ENCODE data around the gene CHST8.

The CHST8 gene

GRCh38 chr19:33724021-33724720 is 102.4 kb downstream of the CHST8 start:
- H3K4me1 Mint-ChIP-seq (ENCODE audit: low read depth) = no peaks in the 10 kb centered on the region
- H3K9me3 Mint-ChIP-seq = no peaks in the 10 kb centered on the region
- H3K4me3 Mint-ChIP-seq = no peak overlapping the region
- H3K27ac Mint-ChIP-seq = no peak overlapping the region
- no peak for DNase-seq
- H3K27me3 Mint-ChIP-seq = peaks cover 13% of the 10 kb centered on the region
- H3K36me3 Mint-ChIP-seq (ENCODE audit: low read depth) = no peaks in the 10 kb centered on the region

- Mint-ChIP-seq H3K9me3 (no peaks in the 10 kb centered on the region), H3K36me3 (ENCODE audit: low read depth) (no peaks in the 10 kb centered on the region), H3K27ac (no peak overlapping the region), H3K4me3 (no peak overlapping the region), H3K27me3 (peaks cover 9% of the 10 kb centered on the region), H3K4me1 (ENCODE audit: low read depth) (no peaks in the 10 kb centered on the region)
- DNase-seq = no peak
These were observed 102.9 kb downstream of the CHST8 start for GRCh38 chr19:33724721-33725060.

GRCh38 chr19:33725567-33725966 is 103.8 kb downstream of the CHST8 start:
- Mint-ChIP-seq H3K27me3 (peaks cover 3% of the 10 kb centered on the region), H3K27ac (no peak overlapping the region), H3K4me3 (no peak overlapping the region), H3K36me3 (ENCODE audit: low read depth) (no peaks in the 10 kb centered on the region), H3K4me1 (ENCODE audit: low read depth) (no peaks in the 10 kb centered on the region), H3K9me3 (no peaks in the 10 kb centered on the region)
- DNase-seq = no peak

GRCh38 chr19:33726756-33727155 is 105.0 kb downstream of the CHST8 start:
- Mint-ChIP-seq H3K27ac (no peak overlapping the region), H3K36me3 (ENCODE audit: low read depth) (no peaks in the 10 kb centered on the region), H3K4me3 (no peak overlapping the region), H3K27me3 (peaks cover 3% of the 10 kb centered on the region), H3K4me1 (ENCODE audit: low read depth) (no peaks in the 10 kb centered on the region), H3K9me3 (no peaks in the 10 kb centered on the region)
- DNase-seq = no peak

DNA sequence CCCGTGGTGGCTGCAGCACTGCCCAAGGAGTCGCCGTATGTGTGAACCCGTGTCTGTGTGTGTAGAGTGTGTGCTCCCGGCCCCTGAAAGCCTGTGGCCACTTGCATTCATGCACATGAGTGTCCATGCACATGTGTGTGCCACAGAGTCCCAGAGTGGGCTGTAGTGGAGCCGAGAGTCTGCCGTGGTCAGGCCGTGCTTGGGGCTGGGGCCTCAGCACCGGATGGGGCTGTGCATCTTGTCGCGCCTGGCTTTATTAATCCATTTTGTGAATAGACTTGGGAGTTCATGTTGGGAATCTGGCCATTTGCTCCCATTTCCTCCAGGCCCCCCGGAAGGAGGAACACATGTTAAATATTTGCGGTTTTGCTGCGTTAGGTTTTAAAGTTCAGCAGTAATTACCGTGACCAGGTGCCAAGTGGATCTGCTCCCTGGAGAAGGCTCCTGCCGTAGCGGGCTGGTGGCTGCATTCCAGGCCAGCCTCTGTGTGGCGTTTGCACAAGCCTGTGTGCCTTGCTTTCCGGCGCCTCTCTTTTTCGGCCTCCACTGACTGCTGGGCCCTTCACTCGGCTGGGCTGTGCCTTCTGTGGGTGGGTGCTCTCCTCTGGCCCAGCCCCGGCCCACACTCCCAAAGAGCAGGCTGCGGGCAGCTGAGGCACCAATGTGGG is 105.7 kb downstream of the CHST8 start:
- no peak overlapping the region for H3K27ac Mint-ChIP-seq
- H3K36me3 Mint-ChIP-seq (ENCODE audit: low read depth) = no peaks in the 10 kb centered on the region
- no peaks in the 10 kb centered on the region for H3K9me3 Mint-ChIP-seq
- H3K4me3 Mint-ChIP-seq = no peak overlapping the region
- DNase-seq = no peak
- peaks cover 3% of the 10 kb centered on the region for H3K27me3 Mint-ChIP-seq
- H3K4me1 Mint-ChIP-seq (ENCODE audit: low read depth) = no peaks in the 10 kb centered on the region

DNA sequence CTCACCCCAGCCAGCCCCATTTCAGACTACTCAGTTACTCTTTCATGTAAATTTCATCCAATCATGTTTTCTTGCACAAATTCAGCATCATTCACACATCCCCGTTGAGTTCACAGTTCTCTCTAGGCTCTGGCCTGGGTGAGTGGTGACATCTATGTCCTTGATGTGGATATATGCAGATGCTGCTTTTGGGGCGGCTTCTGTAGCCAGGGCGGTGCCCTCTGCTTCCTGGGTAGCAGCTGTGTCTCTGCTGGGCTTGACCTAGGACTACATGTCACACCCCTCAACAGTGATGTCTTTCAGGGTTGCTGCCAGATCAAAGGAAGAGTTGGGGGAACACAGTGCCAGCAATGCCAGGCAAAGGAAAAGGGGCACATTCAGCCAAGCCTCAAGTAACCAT is 106.4 kb downstream of the CHST8 start:
- Mint-ChIP-seq H3K9me3 (peaks cover 5% of the 10 kb centered on the region), H3K36me3 (ENCODE audit: low read depth) (no peaks in the 10 kb centered on the region), H3K4me3 (no peak overlapping the region), H3K27ac (no peak overlapping the region), H3K4me1 (ENCODE audit: low read depth) (no peaks in the 10 kb centered on the region), H3K27me3 (peaks cover under 1% of the 10 kb centered on the region)
- DNase-seq = no peak

DNA sequence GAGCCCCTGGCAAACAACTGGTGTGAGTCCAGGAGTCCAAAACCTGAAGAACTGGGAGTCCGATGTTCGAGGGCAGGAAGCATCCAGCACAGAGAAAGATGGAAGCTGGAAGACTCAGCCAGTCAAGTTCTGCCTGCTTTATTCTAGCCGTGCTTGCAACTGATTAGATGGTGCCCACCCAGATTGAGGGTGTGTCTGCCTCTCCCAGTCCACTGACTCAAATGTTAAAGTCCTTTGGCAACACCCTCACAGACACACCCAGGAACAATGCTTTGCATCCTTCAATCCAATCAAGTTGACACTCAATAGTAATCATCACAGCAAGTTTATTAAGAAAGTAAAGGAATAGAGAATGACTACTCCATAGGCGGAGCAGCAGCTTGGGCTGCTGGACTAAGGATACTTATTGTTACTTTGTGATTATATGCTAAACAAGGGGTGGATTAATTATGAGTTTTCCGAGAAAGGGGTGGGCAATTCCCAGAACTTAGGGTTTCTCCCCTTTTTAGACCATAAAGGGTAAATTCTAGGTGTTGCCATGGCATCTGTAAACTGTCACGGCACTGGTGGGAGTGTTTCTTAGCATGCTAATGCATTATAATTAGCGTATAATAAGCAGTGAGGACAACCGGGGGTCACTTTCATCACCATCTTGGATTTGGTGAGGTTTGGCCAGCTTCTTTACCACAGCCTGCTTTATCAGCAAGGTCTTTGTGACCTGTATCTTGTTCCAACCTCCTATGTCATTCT is 109.3 kb downstream of the CHST8 start:
- Mint-ChIP-seq H3K4me1 (ENCODE audit: low read depth) (no peaks in the 10 kb centered on the region), H3K36me3 (ENCODE audit: low read depth) (no peaks in the 10 kb centered on the region), H3K27ac (no peak overlapping the region), H3K27me3 (peaks cover 9% of the 10 kb centered on the region), H3K4me3 (no peak overlapping the region), H3K9me3 (peaks cover 5% of the 10 kb centered on the region)
- no peak for DNase-seq

GRCh38 chr19:33731881-33732280 is 110.1 kb downstream of the CHST8 start:
- Mint-ChIP-seq H3K9me3 (peaks cover 5% of the 10 kb centered on the region), H3K27me3 (peaks cover 12% of the 10 kb centered on the region), H3K27ac (no peak overlapping the region), H3K4me1 (ENCODE audit: low read depth) (no peaks in the 10 kb centered on the region), H3K4me3 (no peak overlapping the region), H3K36me3 (ENCODE audit: low read depth) (no peaks in the 10 kb centered on the region)
- DNase-seq = no peak

DNA sequence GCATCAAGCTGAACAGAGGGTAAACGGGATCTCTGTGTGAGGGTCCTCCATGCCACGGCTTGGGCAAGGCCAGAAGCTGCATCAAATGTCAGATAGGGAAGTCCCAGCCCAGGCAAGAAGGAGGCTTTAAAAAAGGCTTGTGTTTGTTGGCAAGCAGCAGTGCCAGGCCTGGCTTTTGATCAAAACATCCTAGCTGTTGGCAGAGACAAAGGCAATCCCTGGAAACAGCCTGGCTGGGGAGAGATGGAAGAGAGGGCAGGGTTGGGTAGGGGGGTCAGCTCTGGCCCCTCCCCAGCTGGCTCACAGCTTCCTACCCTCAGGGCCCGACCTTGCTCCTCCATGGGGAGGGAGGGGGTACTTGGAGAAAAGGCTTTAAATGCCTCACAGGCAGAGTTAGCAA is 113.2 kb downstream of the CHST8 start:
- DNase-seq = no peak
- Mint-ChIP-seq H3K36me3 (ENCODE audit: low read depth) (no peaks in the 10 kb centered on the region), H3K27ac (no peak overlapping the region), H3K4me1 (ENCODE audit: low read depth) (no peaks in the 10 kb centered on the region), H3K9me3 (peaks cover 5% of the 10 kb centered on the region), H3K27me3 (peaks cover 22% of the 10 kb centered on the region), H3K4me3 (no peak overlapping the region)

DNA sequence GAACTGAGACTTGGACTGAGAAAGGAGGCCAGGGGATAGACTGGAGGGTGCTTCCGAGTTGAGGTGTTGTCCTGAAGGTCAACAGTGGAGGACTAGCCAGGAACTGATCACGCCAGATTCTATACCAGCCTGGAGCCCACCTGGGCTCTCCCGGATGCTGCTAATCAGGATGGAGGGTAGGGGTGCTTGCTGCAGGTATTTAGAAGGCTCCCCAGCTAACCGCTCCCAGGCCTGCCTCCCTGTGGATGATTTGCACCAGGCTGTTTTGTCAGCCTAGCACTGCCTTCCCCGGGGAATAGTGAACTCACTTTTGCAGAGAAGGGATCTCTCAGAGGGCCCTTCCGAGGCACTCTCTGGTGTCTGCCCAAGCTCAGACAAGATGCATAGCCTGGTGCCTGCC is 114.4 kb downstream of the CHST8 start:
- no peak overlapping the region for H3K27ac Mint-ChIP-seq
- DNase-seq = no peak
- no peak overlapping the region for H3K4me3 Mint-ChIP-seq
- peaks cover 5% of the 10 kb centered on the region for H3K9me3 Mint-ChIP-seq
- H3K27me3 Mint-ChIP-seq = peaks cover 24% of the 10 kb centered on the region
- no peaks in the 10 kb centered on the region for H3K36me3 Mint-ChIP-seq (ENCODE audit: low read depth)
- H3K4me1 Mint-ChIP-seq (ENCODE audit: low read depth) = no peaks in the 10 kb centered on the region

DNA sequence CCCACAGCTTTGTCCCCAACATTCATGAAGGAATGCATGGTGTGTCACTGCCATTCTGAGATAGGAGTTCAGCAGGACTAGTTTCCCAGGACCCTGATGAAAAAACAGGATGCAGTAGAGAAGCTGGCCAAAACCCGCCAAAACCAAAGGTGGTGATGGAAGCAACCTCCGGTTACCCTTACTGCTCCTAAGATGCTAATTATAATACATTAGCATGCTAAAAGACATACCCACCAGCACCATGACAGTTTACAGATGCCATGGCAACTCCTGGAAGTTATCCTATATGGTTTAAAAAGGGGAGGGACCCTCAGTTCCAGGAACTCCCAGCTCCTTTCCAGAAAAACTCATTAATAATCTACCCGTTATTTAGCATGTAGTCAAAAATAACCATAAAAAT is 115.0 kb downstream of the CHST8 start:
- H3K4me3 Mint-ChIP-seq = no peak overlapping the region
- peaks cover 5% of the 10 kb centered on the region for H3K9me3 Mint-ChIP-seq
- no peak overlapping the region for H3K27ac Mint-ChIP-seq
- no peaks in the 10 kb centered on the region for H3K36me3 Mint-ChIP-seq (ENCODE audit: low read depth)
- no peaks in the 10 kb centered on the region for H3K4me1 Mint-ChIP-seq (ENCODE audit: low read depth)
- peaks cover 24% of the 10 kb centered on the region for H3K27me3 Mint-ChIP-seq
- no peak for DNase-seq

DNA sequence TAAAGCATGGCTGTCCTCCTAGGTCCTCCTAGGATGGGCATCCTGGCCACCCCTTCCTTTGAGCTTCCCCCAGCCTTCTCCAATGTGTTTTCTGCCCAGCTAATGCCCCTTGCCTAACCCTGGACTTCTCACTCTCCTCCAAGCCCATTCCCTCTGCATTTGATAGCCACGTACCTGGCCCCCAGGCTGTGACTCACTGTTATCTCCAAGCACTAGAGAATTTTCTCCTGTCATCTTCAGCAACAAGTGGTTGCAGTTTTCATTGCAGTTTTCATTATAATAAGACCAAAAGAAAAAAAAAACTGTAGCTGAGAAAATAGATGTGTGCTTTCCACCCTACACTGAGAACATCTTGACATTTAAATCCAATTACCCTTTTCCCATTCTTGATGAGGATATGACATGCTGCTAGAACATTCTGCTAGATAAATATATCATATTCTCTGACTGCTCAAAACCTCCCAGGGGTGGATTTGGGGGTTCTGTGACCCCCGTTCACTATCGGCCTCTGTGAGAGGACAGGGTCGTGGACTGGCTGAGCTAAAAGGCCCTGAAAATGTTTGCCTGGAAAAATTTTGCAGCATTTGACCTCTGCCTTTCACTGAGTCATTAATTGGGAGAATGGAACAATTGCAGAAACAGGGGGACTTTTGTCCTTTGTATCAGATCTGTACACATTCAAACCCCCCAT is 116.1 kb downstream of the CHST8 start:
- Mint-ChIP-seq H3K9me3 (peaks cover 2% of the 10 kb centered on the region), H3K27ac (no peak overlapping the region), H3K36me3 (ENCODE audit: low read depth) (no peaks in the 10 kb centered on the region), H3K4me1 (ENCODE audit: low read depth) (no peaks in the 10 kb centered on the region), H3K27me3 (peaks cover 24% of the 10 kb centered on the region), H3K4me3 (no peak overlapping the region)
- DNase-seq = no peak

GRCh38 chr19:33740811-33741396 is 119.2 kb downstream of the CHST8 start:
- no peak for DNase-seq
- no peak overlapping the region for H3K27ac Mint-ChIP-seq
- no peaks in the 10 kb centered on the region for H3K4me1 Mint-ChIP-seq (ENCODE audit: low read depth)
- peaks cover 19% of the 10 kb centered on the region for H3K27me3 Mint-ChIP-seq
- no peaks in the 10 kb centered on the region for H3K36me3 Mint-ChIP-seq (ENCODE audit: low read depth)
- no peaks in the 10 kb centered on the region for H3K9me3 Mint-ChIP-seq
- H3K4me3 Mint-ChIP-seq = no peak overlapping the region

DNA sequence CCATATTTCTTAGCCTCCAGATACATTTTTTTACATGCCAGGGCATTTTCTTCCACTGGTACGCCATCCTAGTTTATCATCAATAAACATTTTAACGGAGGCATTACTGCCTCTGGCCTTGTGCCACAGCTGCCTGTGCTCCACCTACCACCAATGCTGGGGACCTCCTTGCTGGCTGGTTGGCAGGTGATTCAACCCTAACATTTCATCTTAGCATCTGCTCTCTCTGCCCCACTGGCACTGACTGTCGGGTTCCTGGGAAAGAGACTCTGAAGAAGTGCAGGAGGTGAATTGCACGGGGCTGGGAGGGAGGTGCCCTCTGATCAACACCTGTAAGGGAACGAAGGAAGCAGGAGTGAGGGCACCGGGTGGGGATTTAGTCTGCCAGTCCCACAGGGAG is 123.5 kb downstream of the CHST8 start:
- H3K27ac Mint-ChIP-seq = no peak overlapping the region
- no peaks in the 10 kb centered on the region for H3K4me1 Mint-ChIP-seq (ENCODE audit: low read depth)
- H3K4me3 Mint-ChIP-seq = no peak overlapping the region
- no peaks in the 10 kb centered on the region for H3K9me3 Mint-ChIP-seq
- H3K36me3 Mint-ChIP-seq (ENCODE audit: low read depth) = no peaks in the 10 kb centered on the region
- DNase-seq = no peak
- peaks cover 27% of the 10 kb centered on the region for H3K27me3 Mint-ChIP-seq
